ENCODE data around the gene CEP131. TPM values are rescaled to one million over a fixed set of nuclear protein-coding genes. Genes with fewer than 3 reads are reported as not detected.

The CEP131 gene
- total RNA-seq, 2 donors from 2014 or later = 4.9 to 5.7 TPM

GRCh38 chr17:81194941-81195901, 27.5 kb downstream of the CEP131 start:
- no peak for DNase-seq
- intact Hi-C loops (cut with DNase I) = no loop called here
- ATAC-seq = no peak

GRCh38 chr17:81194225-81194760, 28.5 kb downstream of the CEP131 start:
- no peak for DNase-seq
- no peak for ATAC-seq
- intact Hi-C loops (cut with DNase I) = no loop called here

GRCh38 chr17:81193470-81194224, 29.1 kb downstream of the CEP131 start:
- intact Hi-C loops (cut with DNase I) = no loop called here
- ATAC-seq = no peak
- peak; percentile 54 for DNase-seq

- DNase-seq (no peak), ATAC-seq (no peak)
- intact Hi-C loops (cut with DNase I) = no loop called here
Measured at GRCh38 chr17:81193051-81193410, 29.7 kb downstream of the CEP131 start.

- DNase-seq (no peak), ATAC-seq (no peak)
- intact Hi-C loops (cut with DNase I) = no loop called here
Measured at GRCh38 chr17:81192386-81193050, 30.2 kb downstream of the CEP131 start.

GRCh38 chr17:81191646-81192045, 31.1 kb downstream of the CEP131 start:
- DNase-seq = no peak
- ATAC-seq = no peak
- intact Hi-C loops (cut with DNase I) = no loop called here

GRCh38 chr17:81191116-81191515, 31.6 kb downstream of the CEP131 start:
- intact Hi-C loops (cut with DNase I) = no loop called here
- DNase-seq (no peak), ATAC-seq (no peak)

GRCh38 chr17:81190591-81190990, 32.2 kb downstream of the CEP131 start:
- DNase-seq = peak; percentile 12
- intact Hi-C loops (cut with DNase I) = no loop called here
- no peak for ATAC-seq

GRCh38 chr17:81189670-81190530, 32.9 kb downstream of the CEP131 start:
- no peak for DNase-seq
- ATAC-seq = no peak
- intact Hi-C loops (cut with DNase I) = no loop called here

- no peak for DNase-seq
- no peak for ATAC-seq
- intact Hi-C loops (cut with DNase I) = no loop called here
Measured at GRCh38 chr17:81189016-81189415, 33.7 kb downstream of the CEP131 start.

- no peak for DNase-seq
- no peak for ATAC-seq
- intact Hi-C loops (cut with DNase I) = no loop called here
Measured at GRCh38 chr17:81188491-81188840, 34.3 kb downstream of the CEP131 start.

GRCh38 chr17:81187586-81188490, 34.9 kb downstream of the CEP131 start:
- no peak for DNase-seq
- ATAC-seq = no peak

GRCh38 chr17:81187120-81187519, 35.6 kb downstream of the CEP131 start:
- intact Hi-C loops (cut with DNase I) = no loop called here
- no peak for DNase-seq

More at GRCh38 chr17:81187586-81188490, 34.9 kb downstream of the CEP131 start:
- intact Hi-C loops (cut with DNase I) = no loop called here

GRCh38 chr17:81186203-81186602, 36.6 kb downstream of the CEP131 start:
- ATAC-seq (no peak), DNase-seq (no peak)
- intact Hi-C loops (cut with DNase I) = no loop called here

More at GRCh38 chr17:81187120-81187519, 35.6 kb downstream of the CEP131 start:
- ATAC-seq = no peak

GRCh38 chr17:81184555-81184954, 38.2 kb downstream of the CEP131 start:
- no peak for DNase-seq
- ATAC-seq = no peak
- intact Hi-C loops (cut with DNase I) = no loop called here

- ATAC-seq (no peak), DNase-seq (no peak)
- intact Hi-C loops (cut with DNase I) = no loop called here
Measured at GRCh38 chr17:81183807-81184206, 39.0 kb downstream of the CEP131 start.

- DNase-seq (no peak), ATAC-seq (no peak)
- intact Hi-C loops (cut with DNase I) = no loop called here
Measured at GRCh38 chr17:81183316-81183715, 39.4 kb downstream of the CEP131 start.

GRCh38 chr17:81182596-81182995, 40.2 kb downstream of the CEP131 start:
- intact Hi-C loops (cut with DNase I) = no loop called here
- DNase-seq = no peak

More at GRCh38 chr17:81182596-81182995, 40.2 kb downstream of the CEP131 start:
- no peak for ATAC-seq
